Central memory CD8-positive, alpha-beta T cell (primary cell): Measurements from ENCODE around the gene TENT4B.

Experiments used
- ATAC-seq: fragments of 150-1000 bp; cut with Tn5 transposase; replicated peaks from 2 replicates; pipeline ENCODE4 v1.10.0; 2022; ENCODE audit warnings: mild to moderate bottlenecking, moderate FRiP score, moderate number of reproducible peaks; ENCODE audit not compliant: poor library complexity, severe bottlenecking; ENCODE audit errors: extremely low read depth
- DNase-seq, 2 donors: peaks; one replicate each; pipeline ENCODE4 v3.0.0; 2021; ENCODE audit warnings: low spot score in 2 of 2
- H3K27ac Mint-ChIP-seq: one replicate; pipeline ENCODE4 v1.8.0; 2022; ENCODE audit warnings: low read depth, mild to moderate bottlenecking, moderate library complexity, mixed read lengths
- H3K27me3 Mint-ChIP-seq: one replicate; pipeline ENCODE4 v1.8.0; 2022; ENCODE audit warnings: mixed read lengths
- H3K36me3 Mint-ChIP-seq: one replicate; pipeline ENCODE4 v1.8.0; 2022; ENCODE audit warnings: mild to moderate bottlenecking, moderate library complexity, mixed read lengths; ENCODE audit not compliant: insufficient read depth
- H3K4me1 Mint-ChIP-seq: one replicate; pipeline ENCODE4 v1.8.0; 2022; ENCODE audit warnings: mixed read lengths
- H3K4me3 Mint-ChIP-seq: one replicate; pipeline ENCODE4 v1.8.0; 2022; ENCODE audit warnings: mild to moderate bottlenecking, moderate library complexity, mixed read lengths
- H3K9me3 Mint-ChIP-seq: one replicate; pipeline ENCODE4 v1.8.0; 2022; ENCODE audit warnings: mixed read lengths

TENT4B gene

DNA sequence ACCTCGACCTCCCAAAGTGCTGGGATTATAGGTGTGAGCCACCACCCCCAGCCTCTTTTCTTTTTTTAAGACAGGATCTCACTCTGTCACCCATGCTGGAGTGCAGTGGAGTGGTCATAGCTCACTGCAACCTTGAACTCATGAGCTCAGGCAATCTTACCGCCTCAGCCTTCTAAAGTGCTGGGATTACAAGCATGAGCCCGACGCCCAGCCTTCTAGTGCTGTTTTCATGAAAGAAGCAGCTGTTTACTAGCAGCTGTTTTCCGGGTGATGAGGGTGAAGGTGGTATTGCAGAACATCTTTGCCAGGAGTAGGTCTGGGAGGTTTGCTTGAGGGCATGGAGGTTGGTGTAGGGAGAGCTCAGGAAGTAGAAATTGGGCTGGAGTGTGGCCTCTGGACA, 115.2 kb downstream of the TENT4B start:
- Mint-ChIP-seq H3K4me3 (peak overlapping the region; percentile 96), H3K36me3 (peaks cover 15% of the 10 kb centered on the region), H3K27ac (peak overlapping the region; percentile 89), H3K4me1 (peaks cover 96% of the 10 kb centered on the region), H3K9me3 (no peaks in the 10 kb centered on the region), H3K27me3 (no peaks in the 10 kb centered on the region)
- ATAC-seq, result no peak
- DNase-seq, result no peak

- Mint-ChIP-seq H3K4me1 (peaks cover 96% of the 10 kb centered on the region), H3K36me3 (peaks cover 20% of the 10 kb centered on the region), H3K9me3 (no peaks in the 10 kb centered on the region), H3K27me3 (no peaks in the 10 kb centered on the region), H3K4me3 (peak overlapping the region; percentile 96), H3K27ac (peak overlapping the region; percentile 89)
- DNase-seq, result no peak
- ATAC-seq, result no peak
Observed at GRCh38 chr16:50269061-50269705, 116.1 kb downstream of the TENT4B start.

DNA sequence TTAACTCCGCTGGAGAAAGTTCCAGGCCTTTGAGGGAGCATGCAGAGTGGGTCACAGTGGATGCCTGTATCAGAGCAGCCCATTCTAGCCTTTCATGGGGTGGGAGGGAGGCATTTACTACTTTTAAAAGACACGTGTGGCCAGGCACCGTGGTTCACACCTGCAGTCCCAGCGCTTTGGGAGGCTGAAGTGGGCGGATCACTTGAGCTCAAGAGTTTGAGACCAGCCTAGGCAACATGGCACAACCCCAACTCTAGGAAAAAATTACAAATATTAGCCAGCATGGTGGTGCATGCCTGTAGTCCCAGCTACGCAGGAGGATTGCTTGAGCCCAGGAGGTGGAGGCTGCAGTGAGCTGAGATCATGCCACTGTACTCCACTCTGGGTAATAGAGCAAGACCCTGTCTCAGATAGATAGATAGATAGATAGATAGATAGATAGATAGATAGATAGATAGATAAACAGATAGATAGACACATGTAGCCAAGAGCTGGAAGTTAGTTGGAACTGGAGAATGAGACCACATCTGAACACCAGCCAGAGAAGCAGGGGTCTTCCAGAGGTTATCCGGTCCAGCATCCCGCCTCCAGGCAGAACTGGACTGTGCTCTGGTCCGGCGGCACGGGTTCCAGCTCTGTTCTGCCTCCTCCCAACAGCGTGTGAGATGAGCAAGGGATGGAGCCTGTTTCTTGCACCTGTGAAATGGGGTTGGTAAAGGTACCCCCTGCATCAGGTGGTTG, 116.8 kb downstream of the TENT4B start:
- peak overlapping the region; percentile 89 for H3K27ac Mint-ChIP-seq
- no peak for ATAC-seq
- peaks cover 96% of the 10 kb centered on the region for H3K4me1 Mint-ChIP-seq
- no peak for DNase-seq
- H3K4me3 Mint-ChIP-seq, result peak overlapping the region; percentile 96
- H3K9me3 Mint-ChIP-seq, result no peaks in the 10 kb centered on the region
- H3K27me3 Mint-ChIP-seq, result no peaks in the 10 kb centered on the region
- peaks cover 21% of the 10 kb centered on the region for H3K36me3 Mint-ChIP-seq

DNA sequence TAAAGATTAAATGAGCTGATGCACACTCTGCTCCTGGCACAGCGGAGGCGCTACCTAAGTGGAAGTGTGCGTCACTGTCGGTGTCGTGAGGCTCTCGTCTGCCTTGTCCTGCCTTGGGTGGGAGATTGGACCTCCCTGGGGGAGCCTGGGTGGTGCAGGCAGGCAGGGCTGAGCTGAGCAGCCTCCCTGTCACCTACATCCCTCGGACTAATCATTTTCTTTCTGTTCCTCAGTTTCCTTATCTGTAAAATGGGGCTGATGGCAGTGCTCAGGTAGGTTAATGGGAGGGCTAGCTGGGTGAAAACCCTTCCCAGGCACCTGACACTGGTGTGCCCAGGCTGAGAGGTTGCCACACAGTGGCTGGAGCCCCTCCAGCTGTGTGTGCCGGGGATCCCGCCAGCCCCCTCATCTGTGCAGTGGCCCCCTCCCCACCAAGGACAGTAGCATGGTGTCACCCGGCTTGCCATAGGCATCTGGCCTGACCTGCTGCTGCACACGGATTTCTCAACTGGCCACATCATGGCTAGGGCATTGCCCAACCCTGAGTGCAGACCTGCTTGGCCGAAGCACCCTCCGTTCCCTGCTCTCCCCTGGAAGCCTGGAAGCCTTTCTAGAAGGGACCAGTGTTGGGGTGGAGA, 117.5 kb downstream of the TENT4B start:
- peak overlapping the region; percentile 97 for H3K27ac Mint-ChIP-seq
- no peaks in the 10 kb centered on the region for H3K27me3 Mint-ChIP-seq
- H3K4me1 Mint-ChIP-seq, result peaks cover 96% of the 10 kb centered on the region
- ATAC-seq, result no peak
- no peak for DNase-seq
- H3K4me3 Mint-ChIP-seq, result peak overlapping the region; percentile 96
- no peaks in the 10 kb centered on the region for H3K9me3 Mint-ChIP-seq
- peaks cover 24% of the 10 kb centered on the region for H3K36me3 Mint-ChIP-seq

- Mint-ChIP-seq H3K9me3 (no peaks in the 10 kb centered on the region), H3K36me3 (peaks cover 22% of the 10 kb centered on the region), H3K27ac (peak overlapping the region; percentile 97), H3K27me3 (no peaks in the 10 kb centered on the region), H3K4me3 (peak overlapping the region; percentile 96), H3K4me1 (peaks cover 95% of the 10 kb centered on the region)
- ATAC-seq, result no peak
- DNase-seq, result no peak
Observed at GRCh38 chr16:50271148-50272041, 118.3 kb downstream of the TENT4B start.

- Mint-ChIP-seq H3K4me3 (peak overlapping the region; percentile 96), H3K27ac (peak overlapping the region; percentile 97), H3K27me3 (no peaks in the 10 kb centered on the region), H3K9me3 (no peaks in the 10 kb centered on the region), H3K36me3 (peaks cover 21% of the 10 kb centered on the region), H3K4me1 (peaks cover 91% of the 10 kb centered on the region)
- ATAC-seq (no peak), DNase-seq (no peak)
Observed at GRCh38 chr16:50272111-50272571, 119.0 kb downstream of the TENT4B start.

DNA sequence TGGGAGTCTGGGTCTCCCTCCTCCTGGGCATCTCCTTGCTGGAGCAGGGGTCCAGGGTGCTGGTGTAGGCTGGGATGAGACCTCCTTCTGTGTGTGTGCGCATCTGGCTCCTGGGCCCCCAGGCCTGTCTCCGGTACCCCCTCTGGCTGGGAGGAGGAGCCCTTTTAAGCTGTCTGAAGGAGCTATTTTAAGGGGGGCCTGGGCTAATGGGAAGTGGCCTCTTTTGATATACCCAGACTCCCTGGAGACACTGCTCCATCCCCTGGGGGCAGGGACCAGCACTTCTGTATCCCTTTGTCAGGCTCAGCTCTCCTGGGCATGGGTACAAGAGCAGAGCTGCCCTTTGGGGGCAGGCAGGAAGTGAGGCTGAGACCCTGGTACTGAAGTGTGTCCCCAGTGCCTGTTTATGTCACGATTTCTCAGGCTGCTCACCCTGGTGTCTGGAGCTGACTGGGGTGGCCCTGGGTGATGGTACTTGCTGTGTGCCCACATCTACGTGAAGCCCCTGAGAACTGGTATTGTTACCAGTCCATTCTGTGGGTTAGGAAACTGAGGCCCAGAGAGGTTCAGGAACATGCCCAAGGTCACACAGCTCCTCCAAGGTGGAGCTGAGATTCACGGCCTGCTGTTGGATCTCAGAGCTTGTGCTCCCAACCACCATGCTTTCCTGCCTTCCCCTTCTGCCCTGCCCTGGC, 119.7 kb downstream of the TENT4B start:
- peaks cover 91% of the 10 kb centered on the region for H3K4me1 Mint-ChIP-seq
- peaks cover 16% of the 10 kb centered on the region for H3K36me3 Mint-ChIP-seq
- DNase-seq (no peak), ATAC-seq (no peak)
- H3K27ac Mint-ChIP-seq, result peak overlapping the region; percentile 97
- no peaks in the 10 kb centered on the region for H3K9me3 Mint-ChIP-seq
- no peaks in the 10 kb centered on the region for H3K27me3 Mint-ChIP-seq
- peak overlapping the region; percentile 96 for H3K4me3 Mint-ChIP-seq

- peak overlapping the region; percentile 96 for H3K4me3 Mint-ChIP-seq
- no peaks in the 10 kb centered on the region for H3K9me3 Mint-ChIP-seq
- no peaks in the 10 kb centered on the region for H3K27me3 Mint-ChIP-seq
- peak overlapping the region; percentile 97 for H3K27ac Mint-ChIP-seq
- ATAC-seq (no peak), DNase-seq (no peak)
- H3K4me1 Mint-ChIP-seq, result peaks cover 92% of the 10 kb centered on the region
- peaks cover 18% of the 10 kb centered on the region for H3K36me3 Mint-ChIP-seq
Observed at GRCh38 chr16:50273382-50273690, 120.2 kb downstream of the TENT4B start.

GRCh38 chr16:50273888-50274325, 120.8 kb downstream of the TENT4B start:
- Mint-ChIP-seq H3K4me3 (peak overlapping the region; percentile 96), H3K36me3 (peaks cover 17% of the 10 kb centered on the region), H3K4me1 (peaks cover 92% of the 10 kb centered on the region), H3K9me3 (no peaks in the 10 kb centered on the region), H3K27ac (peak overlapping the region; percentile 97), H3K27me3 (no peaks in the 10 kb centered on the region)
- peak; percentile 26 for ATAC-seq
- no peak for DNase-seq

- Mint-ChIP-seq H3K9me3 (no peaks in the 10 kb centered on the region), H3K4me1 (peaks cover 92% of the 10 kb centered on the region), H3K27ac (peak overlapping the region; percentile 97), H3K27me3 (no peaks in the 10 kb centered on the region), H3K36me3 (peaks cover 17% of the 10 kb centered on the region), H3K4me3 (peak overlapping the region; percentile 96)
- ATAC-seq (peak; percentile 84), DNase-seq (peak in 1 of 2 donors; percentile 34)
Observed at GRCh38 chr16:50274326-50275097, 121.4 kb downstream of the TENT4B start.

GRCh38 chr16:50275098-50275415, 122.0 kb downstream of the TENT4B start:
- Mint-ChIP-seq H3K27ac (peak overlapping the region; percentile 97), H3K4me1 (peaks cover 92% of the 10 kb centered on the region), H3K36me3 (peaks cover 14% of the 10 kb centered on the region), H3K4me3 (peak overlapping the region; percentile 96), H3K9me3 (no peaks in the 10 kb centered on the region), H3K27me3 (no peaks in the 10 kb centered on the region)
- ATAC-seq (no peak), DNase-seq (no peak)
